Karpas-422 (cell line): ENCODE data around the gene RTL10. TPM values are rescaled to one million over a fixed set of nuclear protein-coding genes. Genes with fewer than 3 reads are reported as not detected.

ENCODE experiments used
- DNase-seq: peaks from one replicate; pipeline ENCODE4 v3.0.0-alpha.2; 2015
- H2AFZ ChIP-seq: fragments of 200-600 bp; sonication (generic); 2 replicates; pipeline ENCODE4 v1.6.1; 2014; ENCODE audit warnings: antibody characterized with exemption, low read length, mixed read lengths
- H3K27ac ChIP-seq: fragments of 200-600 bp; sonication (generic); 2 replicates; pipeline ENCODE4 v1.5.1; 2014; ENCODE audit warnings: mild to moderate bottlenecking, low read length, moderate library complexity
- H3K27me3 ChIP-seq: fragments of 200-600 bp; sonication (generic); 2 replicates; pipeline ENCODE4 v1.6.1; 2014; ENCODE audit warnings: low read length, mixed read lengths
- H3K36me3 ChIP-seq: fragments of 200-600 bp; sonication (generic); 2 replicates; pipeline ENCODE4 v1.6.1; 2014; ENCODE audit warnings: low read length, mixed read lengths; ENCODE audit not compliant: insufficient read depth
- H3K4me1 ChIP-seq: fragments of 200-600 bp; sonication (generic); 2 replicates; pipeline ENCODE4 v1.6.1; 2014; ENCODE audit warnings: mild to moderate bottlenecking, low read length, mixed read lengths
- H3K4me2 ChIP-seq: fragments of 200-600 bp; sonication (generic); 2 replicates; pipeline ENCODE4 v1.6.1; 2014; ENCODE audit warnings: low read length, low read depth, mild to moderate bottlenecking; ENCODE audit not compliant: poor library complexity, severe bottlenecking
- H3K4me3 ChIP-seq: fragments of 200-600 bp; sonication (generic); 2 replicates; pipeline ENCODE4 v1.5.1; 2014; ENCODE audit warnings: mild to moderate bottlenecking, antibody characterized with exemption, low read length, mixed read lengths
- H3K79me2 ChIP-seq: fragments of 200-600 bp; sonication (generic); 2 replicates; pipeline ENCODE4 v1.6.1; 2014; ENCODE audit warnings: mild to moderate bottlenecking, low read length, mixed read lengths
- H3K9ac ChIP-seq: fragments of 200-600 bp; sonication (generic); 2 replicates; pipeline ENCODE4 v1.6.0; 2014; ENCODE audit warnings: low read length
- H3K9me2 ChIP-seq: fragments of 200-600 bp; sonication (generic), shearing (Covaris generic); replicated peaks from 2 replicates; pipeline ENCODE4 v1.6.0; 2014; ENCODE audit warnings: mild to moderate bottlenecking, low read length, moderate library complexity; ENCODE audit not compliant: insufficient read depth
- H3K9me3 ChIP-seq: fragments of 300-700, 200-600 bp; sonication (generic); 2 replicates; pipeline ENCODE4 v1.6.1; 2014; ENCODE audit warnings: low read length, mixed read lengths
- H4K20me1 ChIP-seq: fragments of 200-600 bp; sonication (generic); 2 replicates; pipeline ENCODE4 v1.6.1; 2014; ENCODE audit warnings: mild to moderate bottlenecking, antibody characterized with exemption, low read length, low read depth; ENCODE audit not compliant: insufficient read depth
- total RNA-seq: library from RNA; depleted of rRNA; stranded (reverse); fragments of >200 nt; shearing (Covaris generic); gene quantifications from 2 replicates; pipeline ENCODE4 v1.2.3, GENCODE V29; 2014; ENCODE audit warnings: low replicate concordance

Gene RTL10
- total RNA-seq, 1 experiment from 2014 or later, result 6.5 TPM

DNA sequence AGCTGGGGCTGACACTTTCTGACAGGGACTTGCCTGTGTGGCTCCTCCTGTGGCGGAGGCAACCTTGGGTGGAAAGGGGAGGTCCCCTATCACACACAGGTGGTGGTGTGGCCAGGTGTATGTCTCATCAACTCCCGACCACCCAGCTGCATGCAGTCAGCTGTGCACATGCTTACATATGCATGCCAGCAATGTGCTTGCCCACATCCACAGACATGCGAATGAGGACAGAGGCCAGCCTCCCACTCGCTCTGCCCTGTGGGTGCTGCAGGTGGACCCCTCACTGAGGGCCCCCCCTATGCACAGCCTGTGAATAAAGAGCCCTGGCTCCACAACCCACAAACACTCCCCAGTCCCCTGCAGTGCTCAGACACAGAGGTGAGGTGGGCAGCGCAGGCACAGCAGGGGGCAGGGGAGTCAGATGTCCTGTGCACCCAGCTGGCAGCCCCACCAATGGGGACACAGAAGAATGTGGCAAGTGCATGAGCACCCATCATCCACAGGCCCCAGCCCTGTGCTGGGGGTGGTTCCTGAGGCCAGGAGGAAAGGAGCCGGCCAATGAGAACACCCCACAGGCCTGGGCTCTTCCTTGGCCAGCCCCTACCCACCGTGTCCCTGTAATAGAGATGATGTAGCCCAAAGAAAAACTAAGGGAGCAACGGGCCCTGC, 9.5 kb downstream of the RTL10 start:
- Histone ChIP-seq H3K4me2 (no peak overlapping the region), H3K4me1 (peaks cover 5% of the 10 kb centered on the region), H3K4me3 (no peak overlapping the region), H2AFZ (no peak overlapping the region), H3K27ac (no peak overlapping the region), H3K9me3 (no peaks in the 10 kb centered on the region), H3K27me3 (no peaks in the 10 kb centered on the region), H3K9ac (no peak overlapping the region), H4K20me1 (0 out of 2 replicates have a peak, but pooled peaks cover 14% of the 10 kb centered on the region), H3K9me2 (no peaks in the 10 kb centered on the region), H3K79me2 (no peaks in the 10 kb centered on the region), H3K36me3 (no peaks in the 10 kb centered on the region)
- no peak for DNase-seq

GRCh38 chr22:19844377-19845053, 10.2 kb downstream of the RTL10 start:
- H3K9me3 ChIP-seq, result no peaks in the 10 kb centered on the region
- H3K79me2 ChIP-seq, result no peaks in the 10 kb centered on the region
- H2AFZ ChIP-seq, result no peak overlapping the region
- H3K9ac ChIP-seq, result no peak overlapping the region
- H3K36me3 ChIP-seq, result no peaks in the 10 kb centered on the region
- H3K4me2 ChIP-seq, result no peak overlapping the region
- no peaks in the 10 kb centered on the region for H3K27me3 ChIP-seq
- no peak for DNase-seq
- no peaks in the 10 kb centered on the region for H3K9me2 ChIP-seq
- H3K4me3 ChIP-seq, result no peak overlapping the region
- H3K4me1 ChIP-seq, result peaks cover 5% of the 10 kb centered on the region
- H4K20me1 ChIP-seq, result 0 out of 2 replicates have a peak, but pooled peaks cover 16% of the 10 kb centered on the region
- H3K27ac ChIP-seq, result no peak overlapping the region

DNA sequence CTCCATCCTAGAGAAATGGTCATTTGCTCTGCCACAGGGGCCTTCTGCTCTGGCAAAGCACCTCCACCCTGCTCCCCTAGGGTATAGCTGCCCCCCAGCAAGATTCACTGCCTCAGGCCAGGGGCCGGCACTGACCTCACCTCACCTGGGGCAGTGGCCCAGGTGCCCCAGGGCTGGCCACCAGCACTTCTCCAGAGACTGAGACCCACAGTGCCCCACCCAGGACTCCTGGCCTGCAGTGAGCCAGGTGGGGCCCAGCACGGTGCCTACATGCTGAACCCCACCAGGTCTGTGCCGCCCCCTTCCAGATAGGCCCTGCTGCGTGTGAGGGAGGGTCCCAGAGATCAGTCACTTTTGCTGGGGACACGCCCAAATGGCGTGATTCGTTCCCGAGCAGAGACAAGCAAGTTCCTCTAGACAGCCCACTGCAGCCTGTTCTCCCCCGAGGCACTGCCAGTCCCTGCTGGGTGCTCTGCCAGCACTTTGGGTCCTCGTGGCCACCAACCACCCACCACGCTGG, 10.8 kb downstream of the RTL10 start:
- H3K27me3 ChIP-seq, result no peaks in the 10 kb centered on the region
- H2AFZ ChIP-seq, result no peak overlapping the region
- H3K9ac ChIP-seq, result no peak overlapping the region

GRCh38 chr22:19843107-19843856, 11.4 kb downstream of the RTL10 start:
- Histone ChIP-seq H3K9me2 (no peaks in the 10 kb centered on the region), H3K4me2 (no peak overlapping the region), H2AFZ (no peak overlapping the region), H4K20me1 (0 out of 2 replicates have a peak, but pooled peaks cover 16% of the 10 kb centered on the region), H3K79me2 (no peaks in the 10 kb centered on the region), H3K27me3 (no peaks in the 10 kb centered on the region), H3K9ac (no peak overlapping the region), H3K27ac (no peak overlapping the region), H3K4me3 (no peak overlapping the region), H3K4me1 (peaks cover 5% of the 10 kb centered on the region), H3K36me3 (no peaks in the 10 kb centered on the region), H3K9me3 (no peaks in the 10 kb centered on the region)
- no peak for DNase-seq

More for the DNA sequence above, 10.8 kb downstream of the RTL10 start:
- Histone ChIP-seq H3K9me3 (no peaks in the 10 kb centered on the region), H3K9me2 (no peaks in the 10 kb centered on the region), H3K36me3 (no peaks in the 10 kb centered on the region), H3K4me1 (peaks cover 5% of the 10 kb centered on the region), H3K79me2 (no peaks in the 10 kb centered on the region), H3K4me2 (no peak overlapping the region), H3K4me3 (no peak overlapping the region), H4K20me1 (0 out of 2 replicates have a peak, but pooled peaks cover 16% of the 10 kb centered on the region), H3K27ac (no peak overlapping the region)
- DNase-seq, result no peak

GRCh38 chr22:19842393-19843106, 12.1 kb downstream of the RTL10 start:
- no peaks in the 10 kb centered on the region for H3K36me3 ChIP-seq
- no peaks in the 10 kb centered on the region for H3K79me2 ChIP-seq
- H3K4me3 ChIP-seq, result no peak overlapping the region
- no peak overlapping the region for H2AFZ ChIP-seq
- no peak overlapping the region for H3K9ac ChIP-seq
- H4K20me1 ChIP-seq, result 0 out of 2 replicates have a peak, but pooled peaks cover 16% of the 10 kb centered on the region
- DNase-seq, result no peak
- H3K4me1 ChIP-seq, result peaks cover 5% of the 10 kb centered on the region
- no peaks in the 10 kb centered on the region for H3K9me3 ChIP-seq
- H3K27me3 ChIP-seq, result no peaks in the 10 kb centered on the region
- no peak overlapping the region for H3K4me2 ChIP-seq
- no peak overlapping the region for H3K27ac ChIP-seq
- no peaks in the 10 kb centered on the region for H3K9me2 ChIP-seq

- no peaks in the 10 kb centered on the region for H3K36me3 ChIP-seq
- peaks cover 5% of the 10 kb centered on the region for H3K4me1 ChIP-seq
- no peaks in the 10 kb centered on the region for H3K79me2 ChIP-seq
- DNase-seq, result no peak
- H3K4me2 ChIP-seq, result no peak overlapping the region
- H2AFZ ChIP-seq, result no peak overlapping the region
- 0 out of 2 replicates have a peak, but pooled peaks cover 16% of the 10 kb centered on the region for H4K20me1 ChIP-seq
- no peak overlapping the region for H3K4me3 ChIP-seq
- no peaks in the 10 kb centered on the region for H3K27me3 ChIP-seq
- no peak overlapping the region for H3K27ac ChIP-seq
- no peak overlapping the region for H3K9ac ChIP-seq
- H3K9me2 ChIP-seq, result no peaks in the 10 kb centered on the region
- H3K9me3 ChIP-seq, result no peaks in the 10 kb centered on the region
Observed at GRCh38 chr22:19841641-19842392, 12.9 kb downstream of the RTL10 start.

DNA sequence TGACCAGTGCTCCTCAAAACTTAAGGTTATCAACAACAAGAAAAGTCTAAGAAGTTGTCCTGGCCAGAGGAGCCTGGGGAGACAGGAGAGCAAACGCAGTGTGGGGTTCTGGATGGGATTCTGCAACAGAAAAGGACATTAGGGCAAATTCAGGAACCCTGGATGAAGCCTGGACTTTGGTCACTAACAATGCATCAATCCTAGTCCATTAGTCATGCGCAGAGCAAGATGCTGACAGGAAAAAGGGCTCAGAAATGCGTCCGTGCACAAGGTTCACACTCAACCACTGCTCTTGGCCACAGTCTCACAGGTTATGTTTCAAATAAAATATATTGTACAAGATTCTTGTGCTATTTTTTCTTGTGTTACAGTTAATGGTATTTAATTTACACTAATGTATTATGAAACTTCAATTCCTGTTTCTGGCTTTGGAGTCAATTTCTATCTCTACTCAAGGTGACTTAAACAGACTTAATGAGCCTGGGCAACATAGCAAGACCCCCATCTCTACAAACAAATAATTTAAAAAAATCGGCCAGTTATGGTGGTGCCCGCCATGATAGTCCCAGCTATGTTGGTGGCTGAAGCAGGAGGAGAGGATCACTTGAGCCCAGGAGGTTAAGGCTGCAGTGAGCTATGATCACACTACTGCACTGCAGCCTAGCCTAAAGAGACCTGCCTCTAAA, 13.6 kb downstream of the RTL10 start:
- H3K27me3 ChIP-seq, result no peaks in the 10 kb centered on the region
- H3K4me3 ChIP-seq, result no peak overlapping the region
- H3K36me3 ChIP-seq, result no peaks in the 10 kb centered on the region
- no peak overlapping the region for H3K27ac ChIP-seq
- no peak for DNase-seq
- no peaks in the 10 kb centered on the region for H3K79me2 ChIP-seq
- peaks cover 5% of the 10 kb centered on the region for H3K4me1 ChIP-seq
- H3K9me3 ChIP-seq, result no peaks in the 10 kb centered on the region
- H2AFZ ChIP-seq, result no peak overlapping the region
- H3K9ac ChIP-seq, result no peak overlapping the region
- no peaks in the 10 kb centered on the region for H3K9me2 ChIP-seq
- no peak overlapping the region for H3K4me2 ChIP-seq
- H4K20me1 ChIP-seq, result 0 out of 2 replicates have a peak, but pooled peaks cover 16% of the 10 kb centered on the region
